Measurements from ENCODE around the gene GALNT2. TPM values are rescaled to one million over a fixed set of nuclear protein-coding genes. Genes with fewer than 3 reads are reported as not detected.

GALNT2 gene
- total RNA-seq, 4 donors from 2014 or later = 47.9 to 78.6 (median 60.0) TPM

DNA sequence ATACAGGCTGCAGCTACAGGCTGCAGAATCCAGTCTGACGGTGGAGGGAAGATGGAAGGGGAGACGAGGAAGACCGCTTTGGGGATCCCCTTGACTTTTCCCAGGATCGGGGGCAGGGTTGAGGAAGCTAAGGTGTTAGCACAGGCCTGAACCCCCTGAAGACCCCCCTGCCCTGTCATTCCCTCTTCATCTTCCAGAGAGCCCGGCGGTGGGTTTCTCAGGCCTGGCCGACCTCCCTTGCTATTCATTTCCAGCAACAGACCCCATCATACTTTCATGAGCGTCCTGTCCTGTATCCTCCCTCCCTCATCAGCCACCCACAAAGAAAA lies 247.1 kb downstream of the GALNT2 start:
- H3K9me3 ChIP-seq = no peaks in the 10 kb centered on the region
- H3K4me3 ChIP-seq = no peak overlapping the region
- TF ChIP-seq EP300 (IDR thresholded peaks at IDR 0.05) = no peak
- no peak for TF ChIP-seq POLR2A (IDR thresholded peaks at IDR 0.05)
- TF ChIP-seq, protein P1, sequence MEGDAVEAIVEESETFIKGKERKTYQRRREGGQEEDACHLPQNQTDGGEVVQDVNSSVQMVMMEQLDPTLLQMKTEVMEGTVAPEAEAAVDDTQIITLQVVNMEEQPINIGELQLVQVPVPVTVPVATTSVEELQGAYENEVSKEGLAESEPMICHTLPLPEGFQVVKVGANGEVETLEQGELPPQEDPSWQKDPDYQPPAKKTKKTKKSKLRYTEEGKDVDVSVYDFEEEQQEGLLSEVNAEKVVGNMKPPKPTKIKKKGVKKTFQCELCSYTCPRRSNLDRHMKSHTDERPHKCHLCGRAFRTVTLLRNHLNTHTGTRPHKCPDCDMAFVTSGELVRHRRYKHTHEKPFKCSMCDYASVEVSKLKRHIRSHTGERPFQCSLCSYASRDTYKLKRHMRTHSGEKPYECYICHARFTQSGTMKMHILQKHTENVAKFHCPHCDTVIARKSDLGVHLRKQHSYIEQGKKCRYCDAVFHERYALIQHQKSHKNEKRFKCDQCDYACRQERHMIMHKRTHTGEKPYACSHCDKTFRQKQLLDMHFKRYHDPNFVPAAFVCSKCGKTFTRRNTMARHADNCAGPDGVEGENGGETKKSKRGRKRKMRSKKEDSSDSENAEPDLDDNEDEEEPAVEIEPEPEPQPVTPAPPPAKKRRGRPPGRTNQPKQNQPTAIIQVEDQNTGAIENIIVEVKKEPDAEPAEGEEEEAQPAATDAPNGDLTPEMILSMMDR (IDR thresholded peaks at IDR 0.05) = no peak
- no peaks in the 10 kb centered on the region for H3K27me3 ChIP-seq
- WGBS, 2 donors = 78 to 82% methylated on average over 8 of the region's 8 CpGs
- no peak for DNase-seq (ENCODE audit: low spot score in 2 of 2)
- no peak overlapping the region for H3K27ac ChIP-seq
- H3K36me3 ChIP-seq = no peaks in the 10 kb centered on the region
- H3K4me1 ChIP-seq = no peaks in the 10 kb centered on the region

DNA sequence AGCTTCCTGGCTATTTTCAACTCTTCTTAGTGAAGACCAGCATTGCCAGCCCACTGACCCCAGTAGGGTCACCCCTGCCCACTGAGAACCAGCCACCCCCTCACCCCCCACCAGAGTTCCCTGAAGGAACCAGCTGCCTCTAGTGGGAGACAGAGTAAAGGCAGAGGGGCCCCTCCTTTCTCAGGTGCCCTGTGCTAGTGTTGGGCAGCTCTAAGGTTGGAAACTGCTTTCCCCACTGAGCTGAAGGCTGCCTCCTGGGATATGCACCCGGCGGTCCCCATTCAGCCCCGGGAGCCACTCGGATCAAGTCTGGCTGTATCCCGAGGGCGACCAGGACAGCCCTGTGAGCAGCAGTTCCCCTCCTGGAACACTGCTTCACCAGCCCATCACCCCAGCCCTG lies 248.1 kb downstream of the GALNT2 start:
- TF ChIP-seq EP300 (IDR thresholded peaks at IDR 0.05) = no peak
- TF ChIP-seq POLR2A (IDR thresholded peaks at IDR 0.05) = no peak
- TF ChIP-seq, protein P1 (IDR thresholded peaks at IDR 0.05) = no peak
- Histone ChIP-seq H3K4me3 (no peak overlapping the region), H3K27me3 (no peaks in the 10 kb centered on the region), H3K27ac (no peak overlapping the region), H3K4me1 (no peaks in the 10 kb centered on the region), H3K9me3 (no peaks in the 10 kb centered on the region), H3K36me3 (no peaks in the 10 kb centered on the region)
- DNase-seq (ENCODE audit: low spot score in 2 of 2) = no peak
- WGBS, 2 donors = 81 to 83% methylated on average over 4 to 6 of the region's 6 CpGs

DNA sequence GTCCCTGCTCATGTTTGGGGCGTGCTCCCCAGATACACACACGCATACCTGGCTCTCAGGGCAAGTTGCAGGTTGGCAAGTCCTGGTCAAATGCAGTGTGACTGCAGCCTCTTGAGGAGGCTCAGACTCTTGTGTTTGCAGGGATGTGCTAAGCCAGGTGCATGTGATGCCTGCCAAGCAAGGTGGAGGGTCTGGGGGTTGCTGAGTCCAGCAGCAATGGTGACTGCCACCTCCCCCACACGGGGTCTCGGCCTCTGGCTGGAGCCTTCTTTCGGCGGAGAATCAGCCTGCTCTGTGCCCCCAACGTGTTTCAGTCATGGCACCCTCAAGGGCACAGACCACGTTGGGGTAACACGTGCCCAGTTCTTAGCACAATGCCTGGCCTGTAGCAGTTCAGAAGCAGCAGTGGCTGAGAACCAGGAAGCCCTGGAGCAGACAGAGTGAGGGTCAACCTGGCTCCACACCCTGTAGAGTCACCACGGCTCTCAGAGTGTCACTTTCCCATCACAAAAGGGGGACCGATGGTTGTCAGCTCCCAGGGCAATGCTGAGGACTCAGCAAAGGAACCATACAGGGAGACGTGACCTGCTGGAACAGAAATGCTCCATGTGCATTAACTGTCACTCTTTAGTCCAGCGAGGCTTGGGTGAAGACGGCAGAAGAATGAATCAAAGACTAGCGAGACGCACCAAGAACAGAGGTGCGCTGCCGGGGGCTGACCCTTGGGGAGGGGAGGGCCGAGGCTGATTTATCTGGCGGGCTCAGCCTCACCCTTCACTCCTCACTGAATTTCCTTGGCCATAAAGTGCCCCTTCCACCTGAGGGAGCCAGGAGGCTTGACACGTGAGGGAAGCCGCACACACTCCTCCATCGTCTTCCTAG lies 250.1 kb downstream of the GALNT2 start:
- WGBS, 2 donors = 89 to 90% methylated on average over 16 to 18 of the region's 23 CpGs
- TF ChIP-seq POLR2A (IDR thresholded peaks at IDR 0.05) (no peak), EP300 (IDR thresholded peaks at IDR 0.05) (no peak)
- TF ChIP-seq, protein P1 (IDR thresholded peaks at IDR 0.05) = no peak
- no peaks in the 10 kb centered on the region for H3K36me3 ChIP-seq
- H3K9me3 ChIP-seq = no peaks in the 10 kb centered on the region
- no peaks in the 10 kb centered on the region for H3K4me1 ChIP-seq
- H3K27ac ChIP-seq = no peak overlapping the region
- H3K4me3 ChIP-seq = no peak overlapping the region
- H3K27me3 ChIP-seq = no peaks in the 10 kb centered on the region
- DNase-seq (ENCODE audit: low spot score in 2 of 2) = no peak

DNA sequence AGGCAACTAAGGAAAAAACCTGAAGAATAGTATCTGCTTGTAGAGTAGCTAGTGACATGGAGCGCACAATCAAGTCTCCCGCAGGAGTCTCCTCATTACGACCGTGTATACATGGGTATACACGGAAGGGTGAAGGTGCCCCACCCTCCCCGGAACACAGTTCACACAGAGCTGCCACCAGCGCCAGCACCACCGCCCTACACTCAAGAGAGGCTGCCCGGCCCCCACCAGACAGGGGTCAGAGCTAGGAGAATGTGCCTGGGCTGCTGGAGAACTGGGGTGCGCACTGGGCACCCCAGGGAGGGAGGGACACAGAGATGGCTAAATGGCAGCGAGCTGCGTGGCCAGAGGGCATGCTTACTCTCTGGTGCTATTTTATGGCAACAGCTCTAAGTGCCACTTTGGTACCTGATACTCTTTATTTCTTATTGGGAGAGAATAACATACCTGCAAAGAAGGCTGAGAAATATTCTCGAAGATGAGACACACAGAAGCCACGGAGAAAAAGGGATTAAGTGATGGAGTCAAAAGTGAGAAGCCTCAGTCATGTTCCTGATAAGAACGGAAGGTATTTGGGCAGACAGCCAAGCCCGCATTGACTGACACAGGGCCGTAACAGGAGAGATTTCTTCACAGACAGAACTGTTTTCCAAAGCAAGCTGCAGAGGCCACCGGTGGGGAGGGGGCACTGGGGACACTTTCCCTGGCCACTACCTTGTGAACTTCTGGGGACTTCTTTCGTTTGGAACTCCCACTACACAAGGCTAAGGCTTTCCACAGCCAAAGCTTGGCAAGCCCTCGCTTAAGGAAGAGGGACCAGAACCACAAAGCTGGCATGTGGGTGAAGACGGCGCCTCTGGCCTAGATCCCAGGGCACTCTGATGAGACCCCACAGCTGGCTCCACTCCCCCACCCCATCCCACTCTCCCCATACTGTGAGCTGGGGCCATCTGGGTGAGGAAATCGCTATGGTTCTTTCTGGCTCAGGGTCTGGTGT lies 251.1 kb downstream of the GALNT2 start:
- no peaks in the 10 kb centered on the region for H3K27me3 ChIP-seq
- WGBS, 2 donors = 71 to 75% methylated on average over 23 of the region's 23 CpGs
- no peaks in the 10 kb centered on the region for H3K4me1 ChIP-seq
- H3K4me3 ChIP-seq = no peak overlapping the region
- no peak overlapping the region for H3K27ac ChIP-seq
- H3K9me3 ChIP-seq = no peaks in the 10 kb centered on the region
- no peak for DNase-seq (ENCODE audit: low spot score in 2 of 2)
- TF ChIP-seq EP300 (IDR thresholded peaks at IDR 0.05) = no peak
- TF ChIP-seq POLR2A (IDR thresholded peaks at IDR 0.05) = no peak
- TF ChIP-seq, protein P1 (IDR thresholded peaks at IDR 0.05) = no peak
- no peaks in the 10 kb centered on the region for H3K36me3 ChIP-seq

All from tibial nerve (tissue), 4 donors.